Stimulated activated CD8-positive, alpha-beta memory T cell treated with anti-CD3 and anti-CD28 coated beads, Interleukin-7, amount 100 ng/mL, for 1 hour (primary cell): ENCODE results near the gene SEC14L2.
"Not testable (repeated sequence)": the region's sequence is repeated elsewhere in the genome, so short reads cannot be mapped to it uniquely, and the experiment has no call there.

Experiments used
- DNase-seq, 2 donors: peaks; one replicate each; pipeline ENCODE4 v3.0.0-alpha.2; 2020; ENCODE audit warnings: low read depth in 2 of 2

Gene SEC14L2

GRCh38 chr22:30375312-30375849 lies 21.4 kb upstream of the SEC14L2 start:
- no peak for DNase-seq

GRCh38 chr22:30380011-30380410 lies 16.8 kb upstream of the SEC14L2 start:
- no peak for DNase-seq

GRCh38 chr22:30381264-30381663 lies 15.6 kb upstream of the SEC14L2 start:
- no peak for DNase-seq

GRCh38 chr22:30382340-30382739 lies 14.5 kb upstream of the SEC14L2 start:
- no peak for DNase-seq

GRCh38 chr22:30383061-30383460 lies 13.8 kb upstream of the SEC14L2 start:
- no peak for DNase-seq

GRCh38 chr22:30385942-30386341 lies 10.9 kb upstream of the SEC14L2 start:
- DNase-seq, result no peak

GRCh38 chr22:30386608-30386959 lies 10.2 kb upstream of the SEC14L2 start:
- DNase-seq, result no peak

GRCh38 chr22:30386960-30387827 lies 9.6 kb upstream of the SEC14L2 start, which contains the start of gene RNF215:
Gene RNF215, minus strand, starts transcription at chr22:30387411. Its CDS starts 98 bp downstream, at chr22:30387313.
- DNase-seq, result peak; percentile 59 to 64

- DNase-seq, result peak; percentile 51 to 58
Measured at GRCh38 chr22:30390974-30391691, 5.7 kb upstream of the SEC14L2 start.

GRCh38 chr22:30392661-30393321 lies 4.0 kb upstream of the SEC14L2 start:
- DNase-seq, result no peak

GRCh38 chr22:30393322-30393680 lies 3.5 kb upstream of the SEC14L2 start:
- DNase-seq, result no peak

GRCh38 chr22:30393885-30394284 lies 2.9 kb upstream of the SEC14L2 start:
- no peak for DNase-seq

GRCh38 chr22:30397656-30398635 lies 1.1 kb downstream of the SEC14L2 start:
- DNase-seq, result no peak

- DNase-seq, result no peak
Measured at GRCh38 chr22:30398685-30399680, 2.2 kb downstream of the SEC14L2 start.

- DNase-seq, result no peak
Measured at GRCh38 chr22:30399718-30400117, 2.9 kb downstream of the SEC14L2 start.

- no peak for DNase-seq
Measured at GRCh38 chr22:30400159-30400558, 3.3 kb downstream of the SEC14L2 start.

GRCh38 chr22:30401024-30401423 lies 4.2 kb downstream of the SEC14L2 start:
- not testable (repeated sequence) for DNase-seq

- no peak for DNase-seq
Measured at GRCh38 chr22:30402028-30402765, 5.4 kb downstream of the SEC14L2 start.

GRCh38 chr22:30402766-30403104 lies 5.9 kb downstream of the SEC14L2 start:
- DNase-seq, result not testable (repeated sequence)
